ENCODE measurements around the gene CAP1. TPM values are rescaled to one million over a fixed set of nuclear protein-coding genes. Genes with fewer than 3 reads are reported as not detected.
"Not testable (repeated sequence)": the region's sequence is repeated elsewhere in the genome, so short reads cannot be mapped to it uniquely, and the experiment has no call there.

CAP1 gene
- total RNA-seq, 1 donor: 671 TPM

- peak; percentile 89 for TF ChIP-seq CTCF (IDR thresholded peaks at IDR 0.05; ENCODE audit: insufficient read depth, low read depth, low read length)
- H3K4me3 ChIP-seq (ENCODE audit: low read depth, low read length): no peak overlapping the region
- peak; percentile 60 for DNase-seq (ENCODE audit: low read depth)
These were observed 38.2 kb downstream of the CAP1 start for GRCh38 chr1:40078512-40079333.

DNA sequence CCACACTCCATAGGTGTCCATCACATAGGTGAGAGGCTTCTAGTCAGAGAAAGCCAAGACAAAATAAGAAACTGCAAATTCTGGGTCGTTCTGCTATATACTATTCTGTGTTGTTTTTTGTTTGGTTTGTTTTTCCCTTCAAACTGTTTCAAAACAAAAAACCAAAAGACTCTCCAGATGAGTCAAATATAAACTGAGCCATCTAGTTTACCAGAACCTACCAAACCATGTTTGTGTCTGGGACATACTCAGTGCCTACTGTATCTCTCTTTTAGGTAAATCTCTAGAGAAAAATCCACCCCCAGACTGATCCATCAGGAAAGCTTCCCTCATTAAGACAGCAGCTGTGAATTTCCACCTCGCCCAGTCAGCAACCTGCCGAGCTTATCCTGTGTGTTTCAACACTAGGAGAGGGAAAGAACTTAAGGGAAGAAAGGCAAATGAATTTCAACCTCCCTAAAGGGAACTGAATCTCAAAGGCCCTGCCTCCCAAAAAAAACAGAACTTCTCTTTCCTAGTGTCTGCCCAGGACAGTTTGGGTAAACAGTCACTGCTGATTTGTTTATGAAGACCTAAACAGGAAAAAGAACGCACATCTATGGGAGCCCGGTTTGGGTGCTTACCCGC is 39.4 kb downstream of the CAP1 start:
- H3K4me3 ChIP-seq (ENCODE audit: low read depth, low read length): no peak overlapping the region
- no peak for DNase-seq (ENCODE audit: low read depth)
- TF ChIP-seq CTCF (IDR thresholded peaks at IDR 0.05; ENCODE audit: insufficient read depth, low read depth, low read length): no peak

DNA sequence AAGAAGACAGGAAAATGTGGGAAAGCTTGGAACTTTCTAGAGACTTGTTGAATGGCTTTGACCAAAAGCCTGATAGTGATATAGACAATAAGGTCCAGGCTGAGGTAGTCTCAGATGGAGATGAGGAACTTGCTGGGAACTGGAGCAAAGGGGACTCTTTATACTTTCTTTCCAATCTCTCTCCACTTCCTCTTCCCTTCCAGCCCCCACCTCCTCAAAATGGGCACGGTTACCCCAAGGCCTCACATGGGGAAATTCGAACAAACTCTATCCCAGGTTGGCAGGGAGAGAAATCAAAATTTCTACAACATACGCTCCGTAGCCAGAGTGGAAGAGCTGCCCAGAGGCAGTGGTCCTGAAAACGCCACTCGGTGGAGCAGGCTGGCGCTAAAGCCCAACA is 41.3 kb downstream of the CAP1 start:
- no peak for TF ChIP-seq CTCF (IDR thresholded peaks at IDR 0.05; ENCODE audit: insufficient read depth, low read depth, low read length)
- DNase-seq (ENCODE audit: low read depth): no peak
- no peak overlapping the region for H3K4me3 ChIP-seq (ENCODE audit: low read depth, low read length)

DNA sequence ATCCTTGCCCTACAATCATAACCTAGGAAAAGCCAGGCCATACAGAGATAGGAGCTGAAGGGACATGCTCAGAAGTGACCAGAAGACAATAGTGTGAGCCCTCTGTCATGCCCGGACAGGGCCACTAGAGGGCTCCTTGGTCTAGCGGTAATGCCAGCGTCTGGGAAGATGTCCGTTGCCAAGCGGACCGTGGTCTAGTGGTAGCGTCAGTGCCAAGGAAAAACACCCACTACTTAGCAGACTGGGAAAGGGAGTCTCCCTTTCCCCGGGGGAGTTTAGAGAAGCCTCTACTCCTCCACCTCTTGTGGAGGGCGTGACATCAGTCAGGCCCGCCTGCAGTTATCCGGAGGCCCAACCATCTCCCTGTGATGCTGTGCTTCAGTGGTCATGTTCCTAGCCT is 44.2 kb downstream of the CAP1 start:
- TF ChIP-seq CTCF (IDR thresholded peaks at IDR 0.05; ENCODE audit: insufficient read depth, low read depth, low read length): peak; percentile 75
- peak; percentile 61 for DNase-seq (ENCODE audit: low read depth)
- not testable (repeated sequence) for H3K4me3 ChIP-seq (ENCODE audit: low read depth, low read length)

DNA sequence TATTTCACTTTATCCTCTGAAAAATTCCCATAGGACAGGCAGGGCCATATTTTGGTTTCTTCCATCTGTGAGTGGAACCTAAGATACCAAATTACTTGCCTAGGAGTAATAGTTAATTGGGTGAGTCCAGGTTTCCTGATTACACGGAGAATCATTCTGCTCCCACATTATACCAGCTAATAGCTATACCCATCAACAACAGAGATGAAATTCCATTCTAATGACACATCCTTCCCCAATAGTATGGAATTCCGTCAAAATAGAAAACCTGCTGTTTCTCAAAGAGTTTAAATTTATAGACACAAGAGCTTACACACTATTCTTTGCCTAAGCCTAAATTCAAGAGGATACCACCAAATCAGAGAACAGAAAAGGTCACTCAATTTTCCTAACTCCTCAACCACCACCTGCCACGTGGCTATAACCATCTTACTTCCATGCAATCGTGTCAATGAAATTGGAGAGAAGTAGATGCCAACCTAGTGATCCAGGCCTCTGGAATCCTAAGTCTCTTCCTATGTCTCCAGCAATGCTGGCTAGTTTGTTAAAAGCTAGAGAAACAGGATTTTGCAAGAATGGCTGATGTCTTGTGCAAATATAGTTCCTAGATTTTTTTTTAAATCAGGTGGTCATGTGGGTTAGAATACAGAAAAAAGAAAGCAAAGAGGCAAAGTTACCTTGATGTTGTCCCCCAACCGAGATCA is 50.3 kb downstream of the CAP1 start:
- H3K4me3 ChIP-seq (ENCODE audit: low read depth, low read length): no peak overlapping the region
- TF ChIP-seq CTCF (IDR thresholded peaks at IDR 0.05; ENCODE audit: insufficient read depth, low read depth, low read length): no peak
- no peak for DNase-seq (ENCODE audit: low read depth)

DNA sequence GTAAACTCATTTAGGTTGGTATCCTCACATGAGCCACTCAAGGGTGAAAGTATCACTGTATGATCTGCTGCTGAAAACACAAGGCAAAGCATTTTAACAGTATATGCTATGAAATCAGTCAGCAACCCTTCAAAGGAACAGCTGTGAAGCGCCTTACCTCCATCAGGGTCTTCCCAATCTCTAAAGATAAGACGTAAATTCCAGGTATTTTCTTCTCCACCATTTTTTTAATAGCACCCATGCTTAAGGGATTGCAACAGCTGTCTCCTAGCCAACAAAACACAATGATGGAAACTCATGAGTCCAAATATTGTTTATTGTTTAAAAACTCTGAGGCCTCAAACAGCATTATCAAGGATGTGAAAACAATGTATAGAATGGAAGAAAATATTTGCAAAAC is 51.7 kb downstream of the CAP1 start:
- no peak overlapping the region for H3K4me3 ChIP-seq (ENCODE audit: low read depth, low read length)
- DNase-seq (ENCODE audit: low read depth): peak; percentile 56
- TF ChIP-seq CTCF (IDR thresholded peaks at IDR 0.05; ENCODE audit: insufficient read depth, low read depth, low read length): no peak

Measured in fibroblast of villous mesenchyme (primary cell).